Mucosa of rectum (tissue), 2 donors: ENCODE results near the gene MAGOH.

ENCODE experiments used
- H3K27ac ChIP-seq, 2 donors: one replicate each; pipeline ENCODE4 v1.7.0; 2013; ENCODE audit warnings: inconsistent platforms in 2 of 2, low read depth in 2 of 2, low read length in 2 of 2
- H3K27me3 ChIP-seq, 2 donors: one replicate each; pipeline ENCODE4 v1.7.0; 2013; ENCODE audit warnings: low read length in 2 of 2; ENCODE audit not compliant: control insufficient read depth in 2 of 2, insufficient read depth in 2 of 2
- H3K36me3 ChIP-seq, 2 donors: one replicate each; pipeline ENCODE4 v1.7.0; 2013; ENCODE audit warnings: low read length in 2 of 2; ENCODE audit not compliant: control insufficient read depth in 2 of 2, insufficient read depth in 2 of 2
- H3K4me1 ChIP-seq, 2 donors: one replicate each; pipeline ENCODE4 v1.7.0; 2013; ENCODE audit warnings: low read length in 2 of 2, mild to moderate bottlenecking in 1 of 2; ENCODE audit not compliant: control insufficient read depth in 2 of 2, insufficient read depth in 2 of 2
- H3K4me3 ChIP-seq, 2 donors: one replicate each; pipeline ENCODE4 v1.7.0; 2013; ENCODE audit warnings: low read length in 2 of 2
- H3K9ac ChIP-seq, 2 donors: one replicate each; pipeline ENCODE4 v1.7.0; 2013; ENCODE audit warnings: low read length in 2 of 2, low read depth in 1 of 2, mild to moderate bottlenecking in 1 of 2
- H3K9me3 ChIP-seq, 2 donors: one replicate each; pipeline ENCODE4 v1.7.0; 2013; ENCODE audit warnings: low read length in 2 of 2; ENCODE audit not compliant: control insufficient read depth in 2 of 2
- donor health status: healthy.
- donor health status: Normal muscosa, but diverticular disease.

MAGOH gene

DNA sequence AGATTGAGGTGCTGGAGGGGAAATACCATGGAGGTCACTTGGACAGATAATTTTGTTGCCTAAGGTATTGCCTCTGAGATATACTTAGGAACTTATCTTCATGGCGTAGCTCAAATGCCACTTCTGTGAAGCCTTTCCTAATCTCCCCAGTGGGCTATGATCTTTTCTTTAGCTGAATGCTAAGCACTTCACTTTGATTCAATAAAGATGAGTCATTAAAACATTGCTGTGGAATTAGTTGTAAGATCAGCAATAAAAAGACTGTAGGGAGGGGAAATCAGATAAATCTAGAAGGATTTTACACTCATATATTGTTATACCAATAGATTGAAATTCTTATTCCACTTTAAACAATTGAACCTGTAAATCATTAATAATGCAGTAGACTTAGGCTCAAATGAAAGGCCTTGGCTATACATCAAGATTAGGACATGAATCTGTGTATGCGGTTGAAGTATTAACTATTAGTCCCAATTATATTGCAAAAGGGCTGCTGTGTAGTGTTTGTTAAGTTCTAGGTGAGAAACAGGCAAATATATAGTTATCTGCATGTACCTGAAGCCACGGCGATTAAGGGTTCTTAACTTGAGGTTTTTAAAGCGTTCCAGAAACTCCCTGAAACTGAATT is 19.2 kb upstream of the MAGOH start:
- Histone ChIP-seq H3K27ac (no peak overlapping the region), H3K9me3 (no peaks in the 10 kb centered on the region)

DNA sequence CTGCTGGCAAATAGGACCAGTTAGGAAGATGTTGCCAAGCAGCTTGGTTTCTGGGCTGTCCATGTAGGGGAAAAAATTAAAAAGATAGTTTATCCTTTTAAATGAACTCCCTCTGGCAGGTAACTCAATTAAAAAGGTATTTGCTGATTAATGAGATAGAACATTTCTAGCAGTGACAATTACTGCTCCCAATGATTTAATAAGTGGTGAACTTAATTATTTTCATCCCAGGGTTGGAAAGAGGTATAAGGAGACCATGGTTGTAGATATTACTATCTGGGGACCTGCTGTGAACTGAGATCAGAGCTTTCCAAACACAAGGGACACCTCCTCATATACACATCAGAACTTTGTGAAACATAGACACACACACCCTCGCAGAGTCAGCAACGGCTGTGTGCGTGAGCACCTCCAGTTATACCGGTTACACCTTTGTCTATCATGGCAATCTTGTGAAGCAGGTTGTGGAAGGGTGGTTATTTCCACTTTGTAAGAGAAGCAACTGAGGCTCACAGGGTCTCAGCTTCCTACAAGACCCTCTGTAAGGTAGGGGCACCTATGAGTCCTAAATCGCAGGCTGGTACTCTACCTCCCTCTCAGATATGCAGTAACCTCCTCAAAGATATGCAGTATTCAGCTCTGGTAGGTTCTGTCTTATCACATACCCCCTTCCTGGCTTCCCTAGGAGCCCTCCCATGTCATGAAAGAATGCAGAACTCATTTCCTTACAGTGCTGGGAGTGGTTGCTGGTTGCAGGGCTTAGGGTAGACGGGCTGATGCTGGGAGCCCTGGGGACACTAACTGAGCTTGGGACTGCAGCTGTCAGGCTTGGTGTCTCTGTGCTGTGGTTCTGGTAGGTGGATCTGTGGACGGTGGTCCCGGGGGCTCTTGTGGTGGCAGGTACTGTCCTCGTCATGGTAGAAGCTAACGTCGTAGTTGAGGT is 18.5 kb upstream of the MAGOH start:
- H3K9me3 ChIP-seq, result no peaks in the 10 kb centered on the region
- H3K27me3 ChIP-seq, result no peaks in the 10 kb centered on the region
- no peaks in the 10 kb centered on the region for H3K4me1 ChIP-seq
- H3K27ac ChIP-seq, result no peak overlapping the region
- H3K4me3 ChIP-seq, result no peak overlapping the region
- no peak overlapping the region for H3K9ac ChIP-seq
- H3K36me3 ChIP-seq, result peaks cover 0 to 3% of the 10 kb centered on the region in 2 donors

More for the DNA sequence above, 19.2 kb upstream of the MAGOH start:
- H3K4me1 ChIP-seq, result no peaks in the 10 kb centered on the region
- H3K36me3 ChIP-seq, result peaks cover 0 to 3% of the 10 kb centered on the region in 2 donors
- H3K9ac ChIP-seq, result no peak overlapping the region
- no peak overlapping the region for H3K4me3 ChIP-seq
- H3K27me3 ChIP-seq, result no peaks in the 10 kb centered on the region

DNA sequence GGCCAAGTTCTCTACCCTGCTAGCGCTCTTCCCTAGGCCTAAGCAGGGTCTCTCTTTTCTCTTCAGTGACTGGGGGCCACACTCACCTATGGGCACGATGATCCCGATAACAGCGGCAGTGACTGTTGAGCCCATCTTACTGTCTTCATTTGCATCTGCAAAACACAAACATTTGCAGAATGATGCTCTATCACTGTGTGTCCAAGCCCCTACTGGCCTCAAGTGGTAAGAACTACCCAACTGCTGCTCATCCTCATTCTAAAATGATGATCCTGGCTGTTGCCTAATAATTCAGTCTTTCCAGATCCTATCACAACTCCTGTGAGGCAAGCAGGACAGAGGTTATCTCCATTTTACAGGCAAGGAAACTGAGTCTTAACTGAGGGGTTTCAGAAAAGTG is 16.7 kb upstream of the MAGOH start:
- Histone ChIP-seq H3K9ac (no peak overlapping the region), H3K9me3 (no peaks in the 10 kb centered on the region), H3K27me3 (no peaks in the 10 kb centered on the region), H3K4me1 (no peaks in the 10 kb centered on the region), H3K36me3 (peaks cover 0 to 3% of the 10 kb centered on the region in 2 donors), H3K4me3 (no peak overlapping the region), H3K27ac (no peak overlapping the region)

DNA sequence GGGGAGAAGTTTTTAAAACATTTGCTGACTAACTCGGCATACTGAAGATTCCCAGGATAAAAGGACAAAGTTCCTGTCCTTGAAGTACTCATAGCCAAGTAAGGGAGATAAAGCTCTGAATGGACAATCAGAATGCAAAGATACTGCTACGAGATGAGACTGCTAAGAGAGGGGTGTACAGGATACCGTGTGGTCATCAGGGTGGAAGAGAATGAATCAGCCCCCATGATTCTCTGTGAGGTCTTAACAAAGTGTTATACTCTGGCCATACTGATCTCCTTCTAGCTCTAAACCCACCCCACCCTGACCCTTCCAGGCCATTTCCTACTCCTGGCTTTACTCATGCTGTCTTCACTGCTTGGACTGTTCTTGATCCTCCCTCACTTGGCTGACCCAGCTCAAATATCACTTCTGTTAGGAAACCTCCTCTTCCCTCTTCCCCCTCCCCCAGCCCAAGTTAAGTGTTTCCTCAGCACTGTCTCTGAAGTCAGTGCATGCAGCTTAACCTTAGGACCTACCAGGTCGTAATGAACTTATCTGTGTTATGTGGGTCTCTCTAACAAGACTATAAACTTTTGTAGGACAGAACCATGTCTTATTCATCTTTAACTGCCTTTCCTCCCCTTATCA is 15.8 kb upstream of the MAGOH start:
- Histone ChIP-seq H3K9me3 (no peaks in the 10 kb centered on the region), H3K27ac (no peak overlapping the region), H3K36me3 (peaks cover 0 to 3% of the 10 kb centered on the region in 2 donors), H3K4me1 (no peaks in the 10 kb centered on the region), H3K27me3 (no peaks in the 10 kb centered on the region), H3K4me3 (no peak overlapping the region), H3K9ac (no peak overlapping the region)

DNA sequence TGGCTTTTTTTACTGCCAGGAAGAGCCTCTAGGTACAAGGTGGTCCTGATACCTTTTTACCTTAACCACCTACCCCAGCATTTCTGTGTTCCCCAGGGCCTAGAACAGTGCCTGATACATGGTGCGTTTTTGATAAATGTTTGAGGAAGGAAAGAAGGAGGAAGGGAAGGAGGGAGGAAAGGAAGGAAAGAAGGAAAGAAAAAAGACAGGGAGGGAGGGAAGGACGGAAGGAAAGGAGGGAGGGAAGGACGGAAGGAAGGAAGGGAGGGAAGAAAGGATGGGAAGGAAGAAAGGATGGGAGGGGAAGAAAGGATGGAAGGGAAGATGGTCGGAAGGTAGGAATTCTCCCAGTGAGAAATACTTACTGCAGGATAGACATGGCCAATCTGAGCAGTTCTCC is 12.0 kb upstream of the MAGOH start:
- Histone ChIP-seq H3K4me3 (no peak overlapping the region), H3K27me3 (no peaks in the 10 kb centered on the region), H3K27ac (no peak overlapping the region), H3K9me3 (no peaks in the 10 kb centered on the region), H3K9ac (no peak overlapping the region), H3K36me3 (no peaks in the 10 kb centered on the region), H3K4me1 (no peaks in the 10 kb centered on the region)

DNA sequence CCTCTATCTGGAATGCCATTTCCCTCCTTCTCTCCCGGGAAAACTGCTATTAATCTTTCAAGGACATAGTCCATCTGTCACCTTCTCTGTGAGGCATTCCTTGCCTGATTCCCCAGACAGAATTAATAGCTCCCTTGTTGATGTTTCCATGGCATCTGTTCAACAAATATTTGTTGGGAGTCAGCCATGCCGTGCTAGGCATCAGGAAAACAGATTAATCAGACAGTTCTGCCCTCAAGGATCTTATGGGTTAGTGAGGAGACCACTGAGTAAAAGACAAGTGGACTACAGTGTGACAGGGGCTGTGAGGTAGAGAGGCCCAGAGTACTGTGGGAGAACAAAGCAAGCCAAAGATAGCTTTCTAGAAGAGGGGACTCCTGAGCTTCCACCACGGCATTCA is 11.4 kb upstream of the MAGOH start:
- Histone ChIP-seq H3K4me3 (no peak overlapping the region), H3K9me3 (no peaks in the 10 kb centered on the region), H3K27me3 (no peaks in the 10 kb centered on the region), H3K36me3 (no peaks in the 10 kb centered on the region), H3K4me1 (no peaks in the 10 kb centered on the region), H3K9ac (no peak overlapping the region), H3K27ac (no peak overlapping the region)

DNA sequence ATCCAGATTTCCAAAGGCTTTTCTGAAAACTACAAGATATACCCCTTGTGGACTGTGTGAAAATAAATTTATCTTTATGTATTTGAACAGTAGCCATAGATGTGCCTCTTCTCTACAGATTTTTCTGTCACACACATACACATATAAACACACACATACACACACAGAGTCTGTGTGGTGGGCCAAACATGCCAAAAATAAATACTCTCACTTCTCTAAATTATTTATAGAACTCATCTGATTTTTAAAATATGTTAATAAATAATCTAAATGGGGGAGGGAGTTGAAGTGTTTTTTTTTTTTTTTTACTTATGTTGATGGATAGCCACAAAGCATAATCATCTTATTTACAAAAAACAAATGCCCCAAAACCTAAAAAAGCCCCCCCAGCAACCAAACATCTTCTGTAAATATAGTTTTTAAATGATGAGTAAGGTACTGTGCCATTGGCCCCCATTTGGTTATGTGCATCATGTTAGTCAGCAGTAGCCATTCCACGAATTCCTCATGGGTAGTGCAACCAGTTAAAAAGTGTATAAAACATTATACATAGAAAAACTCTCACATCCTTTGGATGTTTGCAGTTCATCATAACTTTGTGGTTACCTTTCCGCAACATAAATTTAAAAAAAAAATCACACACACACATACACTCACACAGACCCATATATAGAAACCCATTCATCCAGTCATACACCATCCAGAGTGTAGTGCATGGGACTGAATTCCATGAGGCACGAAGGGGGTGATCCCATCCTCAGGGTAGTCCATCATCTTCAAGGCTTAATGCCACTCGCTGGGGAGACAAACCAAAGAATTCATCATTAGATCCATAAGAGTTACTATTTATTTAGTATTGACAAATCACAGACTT is 8.2 kb upstream of the MAGOH start:
- H3K4me3 ChIP-seq, result no peak overlapping the region
- H3K9me3 ChIP-seq, result no peaks in the 10 kb centered on the region
- no peaks in the 10 kb centered on the region for H3K27me3 ChIP-seq
- H3K36me3 ChIP-seq, result no peaks in the 10 kb centered on the region
- H3K27ac ChIP-seq, result no peak overlapping the region
- no peaks in the 10 kb centered on the region for H3K4me1 ChIP-seq
- H3K9ac ChIP-seq, result no peak overlapping the region

DNA sequence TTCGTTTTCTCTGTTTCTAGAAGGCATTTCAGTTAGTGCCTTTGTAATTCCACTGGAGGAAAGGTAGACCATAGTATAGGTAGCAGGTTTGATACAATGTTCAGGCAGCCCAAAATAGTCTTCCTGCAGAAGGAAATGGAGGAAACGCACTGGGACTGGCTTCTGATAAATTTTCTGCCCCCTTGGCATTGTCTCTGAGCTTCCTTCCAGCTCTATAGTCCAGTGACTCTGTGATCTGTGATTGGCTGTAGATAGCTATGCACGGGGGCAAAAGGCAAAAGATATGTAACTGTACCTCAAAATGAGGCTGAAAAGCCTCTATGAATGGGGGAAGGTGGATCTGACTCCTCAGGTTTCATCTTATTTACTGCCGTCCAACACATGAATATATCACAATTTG is 5.8 kb upstream of the MAGOH start:
- Histone ChIP-seq H3K36me3 (no peaks in the 10 kb centered on the region), H3K27me3 (no peaks in the 10 kb centered on the region), H3K9me3 (no peaks in the 10 kb centered on the region), H3K9ac (no peak overlapping the region), H3K4me3 (no peak overlapping the region), H3K4me1 (no peaks in the 10 kb centered on the region), H3K27ac (no peak overlapping the region)

DNA sequence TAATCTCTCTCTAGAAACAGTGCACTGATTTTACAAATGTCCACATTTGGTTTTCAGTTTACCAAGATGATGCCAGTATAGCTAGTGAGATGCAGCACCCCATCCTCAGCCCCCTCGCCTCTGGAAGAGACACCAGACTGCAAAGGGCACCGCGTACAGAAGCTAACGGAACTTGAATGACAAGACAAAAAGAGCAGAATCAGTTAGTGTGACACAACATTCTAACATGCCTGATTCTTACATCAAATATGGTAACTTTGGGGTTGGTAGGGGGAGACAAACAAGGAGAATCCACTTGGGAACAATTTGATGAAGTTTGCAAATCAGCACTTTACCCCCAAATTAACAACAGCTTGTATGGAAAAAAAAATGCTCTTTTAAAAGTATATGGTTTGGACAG is 4.1 kb upstream of the MAGOH start:
- H3K4me1 ChIP-seq, result peaks cover 4 to 7% of the 10 kb centered on the region in 2 donors
- no peak overlapping the region for H3K4me3 ChIP-seq
- no peaks in the 10 kb centered on the region for H3K27me3 ChIP-seq
- no peak overlapping the region for H3K9ac ChIP-seq
- H3K9me3 ChIP-seq, result no peaks in the 10 kb centered on the region
- H3K27ac ChIP-seq, result no peak overlapping the region
- no peaks in the 10 kb centered on the region for H3K36me3 ChIP-seq
